D341Med (cell line): ENCODE results near the gene PITRM1.
A peak's percentile ranks its signal among the peaks of the same experiment; 100 is the strongest.
"Not testable (repeated sequence)": the region's sequence is repeated elsewhere in the genome, so short reads cannot be mapped to it uniquely, and the experiment has no call there.

ENCODE experiments used
- DNase-seq: peaks from one replicate; pipeline ENCODE4 v3.0.0; 2012; ENCODE audit warnings: low spot score

Gene PITRM1

DNA sequence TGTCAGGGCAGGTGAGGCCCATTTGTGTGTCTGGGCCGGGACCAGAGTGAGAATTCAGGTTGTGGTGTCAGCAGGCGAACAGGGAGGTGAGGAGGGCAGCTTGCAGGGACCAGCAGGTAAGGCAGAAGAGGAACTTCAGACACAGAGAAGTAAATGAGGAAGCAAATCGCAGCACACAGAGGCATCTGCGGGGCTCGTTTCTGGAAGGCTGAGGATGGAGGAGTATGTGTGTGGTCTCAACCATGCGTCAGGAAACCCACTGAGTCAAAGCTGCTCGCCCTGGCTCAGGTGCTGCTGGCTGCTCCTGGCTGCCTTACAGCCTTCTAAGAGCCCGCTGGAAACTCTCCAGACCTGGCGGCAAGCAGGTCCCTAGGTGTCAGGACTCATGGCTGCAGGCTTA lies 26.9 kb upstream of the PITRM1 start:
- DNase-seq: no peak

DNA sequence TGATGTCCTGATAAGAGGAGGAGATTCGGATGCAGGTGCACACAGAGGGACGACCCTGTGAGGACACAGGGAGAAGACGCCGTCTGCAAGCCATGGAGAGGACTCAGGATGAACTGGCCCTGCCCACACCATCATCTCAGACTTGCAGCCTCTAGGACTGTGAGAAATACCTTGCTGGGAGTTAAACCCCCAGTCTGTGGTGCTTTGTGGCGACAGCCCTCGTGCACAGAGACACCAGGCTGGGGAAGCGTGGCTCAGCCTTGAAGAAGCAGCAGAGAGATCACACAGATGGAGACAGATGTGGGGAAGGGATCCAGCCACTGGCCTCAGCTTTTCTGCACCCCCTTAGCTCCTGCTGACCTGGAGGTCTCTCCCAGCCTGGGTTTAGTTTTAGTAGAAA lies 26.3 kb upstream of the PITRM1 start:
- DNase-seq: no peak

DNA sequence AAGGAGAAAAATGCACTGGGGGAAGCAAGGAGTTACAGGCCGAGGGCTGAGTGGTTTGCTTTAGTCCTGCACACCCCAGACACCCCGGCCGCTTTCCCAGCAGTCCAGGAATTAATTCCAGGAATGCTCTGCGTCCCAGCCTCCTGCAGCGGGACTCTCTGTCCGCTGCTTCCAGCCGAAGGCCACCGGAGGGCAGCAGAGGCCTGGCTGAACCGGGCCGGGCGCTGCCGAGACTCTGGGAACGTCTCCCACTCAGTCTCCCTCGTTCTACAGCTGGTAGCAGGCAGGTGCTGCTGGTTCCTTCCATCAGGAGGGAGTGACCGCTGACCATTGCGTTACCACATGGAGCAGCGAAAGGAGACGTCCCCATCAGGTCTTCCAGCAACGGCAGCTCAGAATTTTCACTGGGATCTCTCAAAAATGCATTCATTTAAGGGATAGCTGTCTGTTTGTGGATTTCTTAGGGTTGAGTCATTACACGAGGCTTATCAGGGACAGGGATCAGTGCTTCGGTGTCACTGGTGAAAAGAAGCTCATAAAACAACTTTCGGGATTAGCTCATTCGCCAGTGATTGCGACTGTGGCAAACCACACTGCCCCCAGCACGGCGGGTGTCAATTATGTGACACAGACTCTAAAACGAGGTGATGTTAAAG lies 24.9 kb upstream of the PITRM1 start:
- DNase-seq: peak; percentile 92

DNA sequence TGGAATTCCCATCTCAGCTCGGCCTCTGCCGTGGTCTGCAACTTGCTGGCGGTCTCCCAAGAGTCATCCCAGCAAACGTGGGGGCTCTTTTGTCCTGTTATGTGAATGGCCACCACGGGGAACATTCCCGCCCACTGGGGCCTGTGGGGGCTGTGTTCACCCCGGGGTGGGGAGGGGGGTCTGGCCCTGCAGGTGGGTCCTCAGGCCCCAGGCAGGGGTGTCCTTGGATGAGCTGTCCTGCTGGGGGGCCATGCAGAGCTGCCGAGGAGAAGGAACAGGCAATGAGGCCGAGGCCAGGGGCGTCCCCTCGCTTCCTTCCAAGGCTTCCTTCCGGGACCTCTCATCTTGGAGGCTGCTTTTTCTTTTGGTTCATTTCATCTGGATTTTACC lies 24.4 kb upstream of the PITRM1 start:
- peak; percentile 39 for DNase-seq

DNA sequence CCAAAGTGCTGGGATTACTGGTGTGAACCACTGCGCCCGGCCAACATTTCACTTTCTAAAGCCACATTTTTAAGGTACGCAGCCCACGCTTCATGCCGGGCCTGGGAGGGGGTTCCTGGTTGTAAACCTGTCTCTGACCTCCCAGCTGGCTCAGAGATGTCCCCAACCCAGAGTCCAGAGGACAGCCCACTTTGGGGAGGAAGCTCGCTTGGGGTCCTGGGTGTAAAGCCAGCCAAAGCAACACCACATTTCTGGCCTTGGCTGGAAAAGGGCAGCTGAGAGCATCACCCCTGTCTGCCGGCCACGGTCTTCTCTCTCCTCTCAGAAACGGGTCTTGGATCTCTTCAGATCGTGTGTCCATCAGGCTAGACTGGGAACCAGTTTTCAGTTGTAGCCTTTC lies 23.9 kb upstream of the PITRM1 start:
- no peak for DNase-seq

DNA sequence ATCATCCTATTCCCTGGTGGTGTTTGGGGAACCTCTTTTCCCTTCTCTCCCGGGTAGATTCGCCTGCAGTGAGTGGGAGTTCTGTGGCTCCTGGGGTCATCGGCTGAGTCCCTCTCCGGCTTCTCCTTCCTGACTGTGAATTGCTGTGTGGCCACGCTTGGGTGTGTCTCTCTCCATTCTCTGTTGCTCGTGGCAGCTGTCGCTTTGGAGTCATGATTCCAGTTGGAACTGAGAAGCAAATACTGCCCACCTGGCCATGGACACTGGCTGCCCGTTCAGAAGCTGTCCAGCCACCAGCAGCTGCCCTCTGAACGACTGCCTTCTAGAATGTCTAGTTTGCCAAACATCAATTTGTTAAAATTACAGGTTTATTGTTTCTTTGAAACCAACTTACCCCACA lies 23.1 kb upstream of the PITRM1 start:
- no peak for DNase-seq

DNA sequence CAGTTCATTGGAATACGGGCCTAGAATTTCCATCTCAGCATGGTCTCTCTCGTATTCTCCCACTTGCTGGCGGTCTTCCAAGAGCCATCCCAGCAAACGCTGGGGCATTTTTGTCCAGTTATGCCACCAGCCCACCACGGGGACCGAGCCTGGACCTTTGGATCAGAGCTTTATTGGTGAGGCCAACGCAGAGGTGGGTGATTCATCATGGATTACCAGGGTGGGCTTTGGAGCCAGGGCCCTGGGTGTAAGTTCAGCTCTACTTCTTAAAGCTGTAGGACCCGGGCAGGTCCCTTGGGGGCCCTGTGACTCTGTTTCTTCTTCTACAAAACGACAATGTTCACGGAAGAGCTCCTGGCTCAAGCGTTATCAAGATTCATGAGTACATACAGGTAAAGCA lies 22.7 kb upstream of the PITRM1 start:
- DNase-seq: no peak

DNA sequence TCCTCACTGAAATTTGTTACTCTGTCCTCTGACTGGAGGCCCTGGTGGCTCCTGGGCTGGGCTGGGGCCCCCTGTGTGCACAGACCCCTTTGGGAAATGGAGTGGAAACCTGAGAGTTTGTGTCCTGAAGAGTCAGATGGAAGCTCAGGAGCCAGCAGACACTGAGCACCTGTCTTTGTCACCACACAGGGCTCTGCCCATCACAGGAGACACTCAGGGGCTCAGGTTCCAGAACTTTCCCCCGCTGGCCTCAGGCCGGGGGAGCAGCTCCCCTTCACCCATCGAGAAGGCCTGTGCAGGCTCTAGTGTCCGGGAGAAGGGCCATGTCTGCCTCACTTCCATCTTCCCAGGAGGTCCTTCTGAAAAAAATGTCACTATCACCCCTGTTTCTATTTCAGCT lies 22.3 kb upstream of the PITRM1 start:
- no peak for DNase-seq

DNA sequence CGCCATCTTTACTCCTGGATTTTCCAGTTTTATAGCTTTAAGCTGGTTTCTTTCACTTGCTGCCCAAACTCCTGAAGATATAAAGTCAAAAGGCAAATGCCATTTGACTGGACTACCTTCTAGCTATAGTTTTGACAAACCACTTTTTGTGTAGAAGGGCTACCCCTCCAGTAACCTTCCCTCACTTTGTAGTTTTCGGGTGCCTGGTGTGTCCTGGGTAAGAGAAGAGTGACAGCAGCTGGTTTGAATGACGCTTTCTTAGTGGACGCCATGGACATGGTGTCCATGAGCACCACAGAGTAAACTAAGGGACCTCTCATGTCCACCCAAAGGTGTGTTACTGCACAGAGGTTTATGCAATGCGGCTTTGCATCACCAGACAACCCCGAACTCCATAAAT lies 21.2 kb upstream of the PITRM1 start:
- DNase-seq: no peak

DNA sequence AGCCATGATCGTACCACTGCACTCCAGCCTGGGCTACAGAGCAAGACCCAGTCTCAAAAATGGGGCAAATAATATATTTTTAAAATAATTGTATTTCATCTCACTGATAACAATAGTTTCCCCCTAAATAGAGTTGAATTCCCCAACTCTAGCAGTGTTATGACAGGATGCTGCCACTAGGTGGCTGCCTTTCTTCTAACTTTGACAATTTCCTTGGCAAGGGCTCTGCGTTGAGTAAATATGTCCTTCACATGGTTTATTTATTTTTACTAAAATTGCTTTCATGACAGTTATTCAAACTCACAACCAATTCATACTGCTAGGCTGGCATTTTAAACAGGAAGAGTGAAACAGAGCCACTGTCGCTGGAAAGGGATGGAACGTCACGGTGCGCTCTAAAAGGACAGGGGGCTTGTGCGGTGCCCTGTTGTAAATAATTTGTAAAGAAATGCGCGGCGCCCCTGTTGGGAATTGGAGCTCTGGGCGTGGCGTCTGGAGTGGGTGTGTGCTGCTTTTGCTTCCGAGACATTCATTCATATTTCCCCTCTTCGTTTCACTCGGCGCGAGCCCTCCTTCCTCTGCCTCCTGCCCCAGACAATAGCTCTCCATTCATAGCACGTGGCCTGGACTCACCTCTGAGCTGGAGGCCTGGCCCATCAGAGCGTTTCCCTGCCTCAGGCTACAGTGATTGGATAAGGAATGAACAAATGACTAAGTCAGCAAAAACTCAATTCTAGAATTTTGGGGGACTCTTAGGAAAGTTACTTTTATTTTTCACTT lies 20.5 kb upstream of the PITRM1 start:
- peak; percentile 58 for DNase-seq

DNA sequence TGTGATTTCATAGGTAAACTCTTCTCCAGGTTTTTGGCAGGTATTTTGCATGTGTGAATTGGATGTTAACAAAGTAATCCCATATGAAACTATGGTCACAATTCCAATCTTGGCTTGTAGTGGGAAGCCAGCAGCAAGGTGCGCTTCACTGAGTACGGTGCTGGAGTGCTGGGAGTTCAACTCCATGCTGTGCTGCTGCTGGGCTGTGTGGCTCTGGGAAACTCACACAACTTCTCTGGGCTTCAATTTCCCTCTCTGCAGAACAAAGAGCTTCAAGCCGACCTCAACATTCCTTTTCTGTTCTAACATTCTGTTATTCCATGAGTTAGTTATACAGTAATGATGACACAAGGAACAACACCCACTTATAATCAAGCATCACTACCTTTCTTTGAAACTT lies 18.2 kb upstream of the PITRM1 start:
- DNase-seq: no peak

DNA sequence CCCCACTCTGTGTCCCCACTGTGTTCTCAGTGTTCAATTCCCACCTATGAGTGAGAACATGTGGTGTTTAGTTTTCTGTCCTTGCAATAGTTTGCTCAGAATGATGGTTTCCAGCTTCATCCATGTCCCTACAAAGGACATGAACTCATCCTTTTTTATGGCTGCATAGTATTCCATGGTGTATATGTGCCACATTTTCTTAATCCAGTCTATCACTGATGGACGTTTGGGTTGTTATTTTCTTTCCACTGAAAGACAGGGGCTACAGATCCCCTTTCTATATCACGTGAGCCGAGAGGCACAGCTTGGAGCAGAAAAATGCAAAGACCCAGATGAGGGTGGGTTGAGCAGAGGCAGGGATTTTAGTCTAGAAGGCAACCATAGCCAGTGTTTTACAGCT lies 14.6 kb upstream of the PITRM1 start:
- DNase-seq: not testable (repeated sequence)

DNA sequence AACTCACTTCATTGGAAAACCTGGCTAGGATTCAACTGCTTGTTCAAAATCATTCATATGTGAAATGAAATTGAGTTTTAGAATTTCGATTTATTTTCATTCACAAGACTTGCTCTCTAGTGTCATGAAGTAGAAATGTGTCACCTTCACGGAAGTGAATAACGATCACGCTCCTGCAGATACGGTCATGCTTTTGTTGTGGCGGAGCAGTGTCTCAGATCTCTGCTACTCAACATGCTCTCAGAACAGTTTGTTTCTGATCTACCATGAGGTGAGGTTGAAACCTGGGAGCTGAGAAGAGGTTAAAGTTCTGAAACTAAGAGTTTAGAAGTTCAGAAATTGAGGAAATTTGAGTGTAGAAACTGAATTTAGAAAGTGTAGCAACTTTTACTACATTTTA lies 13.8 kb upstream of the PITRM1 start:
- no peak for DNase-seq

DNA sequence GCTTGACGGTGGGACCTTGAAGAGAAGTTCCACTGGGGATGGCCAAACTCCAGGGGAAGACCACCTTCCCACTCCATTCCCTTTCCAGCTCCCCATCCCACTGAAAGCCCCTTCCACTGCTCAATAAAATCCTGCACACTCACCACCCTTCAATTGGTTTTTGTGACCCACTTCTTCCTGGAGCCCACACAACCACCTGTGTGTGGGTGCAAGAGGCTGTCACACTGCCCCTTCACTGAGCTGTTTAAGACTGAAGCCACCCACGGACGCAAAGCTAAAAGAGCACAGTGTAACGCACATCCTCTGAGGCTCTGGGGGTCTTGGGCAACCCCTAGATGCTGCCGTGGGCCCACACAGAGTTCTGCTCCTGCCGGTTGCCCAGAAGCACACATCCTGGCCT lies 12.8 kb upstream of the PITRM1 start:
- DNase-seq: no peak

DNA sequence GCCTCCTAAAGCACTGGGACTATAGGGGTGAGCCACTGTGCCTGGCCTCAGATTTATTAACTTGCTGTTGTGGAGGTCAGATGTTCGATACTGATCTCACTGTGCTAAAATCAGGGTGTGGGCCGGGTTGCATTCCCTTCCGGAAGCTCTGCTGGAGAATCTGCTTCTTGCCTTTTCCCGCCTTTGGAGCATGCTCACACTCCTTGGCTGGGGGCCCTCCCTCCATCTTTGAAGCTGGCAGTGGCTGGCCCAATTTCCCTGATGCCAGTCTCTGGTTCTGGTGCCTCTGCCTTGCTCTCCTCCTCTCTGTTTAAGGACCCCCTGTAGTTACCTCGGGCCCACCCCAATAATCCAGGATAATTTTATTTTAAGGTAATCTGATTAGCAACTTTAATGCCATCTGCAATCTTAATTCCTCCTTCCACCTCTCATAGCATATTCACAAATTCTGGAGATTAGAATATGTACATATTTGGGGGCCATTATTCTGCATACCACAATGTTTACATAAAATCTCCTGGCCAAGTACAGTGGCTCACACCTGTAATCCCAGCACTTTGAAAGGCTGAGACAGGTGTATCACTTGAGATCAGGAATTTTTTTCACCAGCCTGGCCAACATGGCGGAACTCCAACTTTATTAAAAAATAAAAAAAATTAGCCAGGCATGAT lies 7.9 kb upstream of the PITRM1 start:
- no peak for DNase-seq

DNA sequence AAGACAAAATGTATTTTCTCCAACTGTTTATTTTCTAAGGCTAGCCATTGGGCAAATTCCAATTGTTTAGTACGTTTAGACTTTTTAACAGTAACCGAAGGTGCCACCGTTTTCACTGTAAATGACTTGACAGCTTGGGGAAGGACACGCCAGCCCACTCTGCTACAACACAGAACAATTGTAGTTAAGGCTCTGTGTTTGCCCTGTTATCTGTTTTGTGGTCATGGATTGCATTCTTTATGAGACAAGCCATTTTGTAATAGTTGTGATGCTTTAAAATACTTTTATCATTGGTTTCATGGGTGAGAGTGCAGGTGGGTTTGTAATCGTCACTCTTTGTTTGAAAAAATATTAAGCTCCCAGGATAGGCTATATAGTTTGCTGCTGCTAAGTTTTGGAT lies 6.6 kb upstream of the PITRM1 start:
- DNase-seq: no peak

DNA sequence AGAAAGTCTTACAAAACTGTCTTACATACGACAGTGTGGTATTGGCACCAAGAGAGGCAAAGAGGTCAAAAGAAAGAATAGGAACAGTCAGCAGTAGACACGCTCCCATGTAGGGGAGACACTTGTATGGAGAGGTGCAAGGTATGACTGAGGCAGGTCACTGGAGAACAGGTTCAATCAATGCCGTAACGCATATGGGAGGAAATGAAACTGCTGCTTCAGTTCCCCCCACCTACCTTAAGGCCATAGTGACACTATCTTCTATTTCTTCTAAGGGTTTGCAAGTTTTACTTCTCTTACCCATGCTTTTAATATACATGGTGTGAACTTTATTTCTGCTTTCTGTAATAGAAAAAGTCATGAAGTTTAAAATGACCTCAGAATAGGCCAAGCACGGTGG lies 5.5 kb upstream of the PITRM1 start:
- DNase-seq: no peak

DNA sequence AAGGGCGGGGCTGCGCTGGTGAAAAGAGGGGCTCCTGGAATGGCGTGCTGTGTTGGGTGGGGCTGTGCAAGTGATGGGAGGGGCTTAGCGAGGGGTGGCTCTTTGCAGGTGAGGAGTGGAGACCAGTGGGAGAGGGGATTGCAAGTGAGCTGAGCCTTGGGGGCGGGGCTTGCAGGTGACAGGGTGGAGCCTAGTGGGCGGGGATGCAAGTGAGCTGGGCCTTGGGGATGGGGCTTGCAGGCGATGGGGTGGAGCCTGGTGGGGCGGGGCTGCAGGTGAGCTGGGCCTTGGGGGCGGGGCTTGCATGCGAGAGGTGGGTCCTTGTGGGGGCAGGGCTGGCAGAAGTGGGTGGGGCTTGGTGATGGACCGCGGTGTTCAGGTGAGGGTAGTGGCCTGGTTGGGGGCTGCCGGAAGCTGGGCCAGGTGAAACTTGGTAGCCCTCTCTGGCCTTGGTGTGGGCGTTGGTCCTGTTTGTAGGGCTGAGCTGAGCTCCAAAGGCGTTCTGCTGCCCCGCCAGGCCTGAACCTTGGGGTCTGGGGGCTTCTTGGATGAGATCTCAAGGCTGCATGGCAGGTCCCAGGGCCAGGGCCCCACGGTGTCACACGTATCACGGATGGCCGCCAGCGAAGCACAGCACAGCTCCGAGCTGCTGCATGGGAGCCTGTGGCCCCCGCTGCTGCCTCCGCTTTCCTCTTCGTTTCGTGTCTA lies 743 bp upstream of the PITRM1 start:
- no peak for DNase-seq

DNA sequence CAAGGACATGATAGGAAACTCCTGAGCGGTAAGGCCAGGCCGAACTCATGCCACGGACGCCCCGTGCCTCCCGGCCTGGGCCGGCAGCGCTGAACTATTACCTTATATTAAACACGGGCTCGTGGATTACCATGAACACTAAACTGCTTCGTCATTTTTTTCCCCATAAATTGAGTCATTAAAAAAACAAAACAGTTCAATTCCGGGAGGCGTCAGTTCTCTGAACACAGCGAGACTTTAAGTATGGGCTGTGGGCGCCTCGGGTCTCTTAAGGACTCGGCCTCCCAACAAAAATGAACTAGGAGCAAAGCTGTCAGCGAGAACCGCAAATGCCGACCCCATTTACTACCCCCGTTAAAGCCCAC lies 519 bp downstream of the PITRM1 start:
- DNase-seq: peak; percentile 39

DNA sequence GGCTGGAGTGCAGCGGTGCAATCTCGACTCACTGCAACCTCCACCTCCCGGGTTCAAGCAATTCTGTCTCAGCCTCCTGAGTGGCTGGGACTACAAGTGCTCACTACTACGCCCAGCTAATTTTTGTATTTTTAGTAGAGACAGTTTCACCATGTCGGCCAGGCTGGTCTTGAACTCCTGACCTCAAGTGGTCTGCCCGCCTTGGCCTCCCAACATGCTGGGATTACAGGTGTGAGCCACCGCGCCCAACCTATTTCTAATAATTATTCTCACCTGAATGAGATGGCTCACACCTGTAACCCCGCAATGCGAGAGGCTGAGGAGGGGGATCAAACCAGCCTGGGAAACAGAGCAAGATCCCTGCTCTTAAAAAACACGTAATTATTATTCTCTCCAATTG lies 1.1 kb downstream of the PITRM1 start:
- not testable (repeated sequence) for DNase-seq

DNA sequence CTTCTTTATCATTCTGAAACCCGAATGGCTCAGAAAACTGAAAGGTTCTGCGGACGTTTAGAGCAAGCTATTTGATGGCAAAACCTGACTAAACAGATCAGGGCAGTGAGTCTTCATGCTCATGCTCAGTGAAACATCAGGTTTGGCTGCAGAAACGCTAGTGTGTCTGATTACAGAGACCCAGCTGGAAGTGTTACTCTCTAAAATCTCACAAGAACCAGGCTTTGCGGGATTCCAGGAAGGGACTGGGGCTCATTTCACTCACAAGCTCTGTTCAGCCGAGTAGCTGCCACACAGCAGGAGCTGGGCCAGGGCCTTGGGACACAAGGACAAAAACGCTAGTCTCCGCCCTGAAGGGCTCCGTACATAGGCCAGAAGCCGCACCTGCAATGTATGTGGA lies 2.9 kb downstream of the PITRM1 start:
- no peak for DNase-seq

DNA sequence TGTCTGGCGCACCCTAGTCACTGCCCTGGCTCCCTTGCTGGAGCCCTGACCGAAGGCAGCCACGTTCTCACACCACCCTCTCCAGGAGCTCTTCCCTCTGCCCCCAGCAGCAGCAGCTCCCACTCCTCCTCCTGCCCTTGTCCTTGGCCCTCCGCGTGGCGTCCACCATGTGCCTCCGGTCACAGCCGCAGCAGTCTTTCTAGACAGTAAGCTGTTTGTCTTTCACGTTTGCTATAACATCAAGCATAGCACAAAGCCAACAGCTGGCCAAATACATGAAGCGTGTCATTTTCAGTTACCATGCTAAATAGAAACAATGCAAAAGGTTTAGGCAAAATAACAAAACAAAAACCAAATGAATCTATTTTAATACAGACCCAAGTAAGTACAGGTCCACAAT lies 3.3 kb downstream of the PITRM1 start:
- DNase-seq: no peak
